DND-41 (cell line): ENCODE results near the gene MOV10L1.

Source experiments
- CTCF ChIP-seq: IDR thresholded peaks from 2 replicates; pipeline ENCODE4 v1.5.1; 2012; ENCODE audit warnings: borderline replicate concordance, low read length, moderate library complexity, mild to moderate bottlenecking; ENCODE audit not compliant: poor library complexity, severe bottlenecking; ENCODE audit errors: extremely low read depth
- EZH2 ChIP-seq: IDR thresholded peaks from 3 replicates; pipeline ENCODE4 v1.6.1; 2012; ENCODE audit warnings: borderline replicate concordance, low read depth, mild to moderate bottlenecking, moderate library complexity, low read length, inconsistent platforms; ENCODE audit not compliant: severe bottlenecking

DNA sequence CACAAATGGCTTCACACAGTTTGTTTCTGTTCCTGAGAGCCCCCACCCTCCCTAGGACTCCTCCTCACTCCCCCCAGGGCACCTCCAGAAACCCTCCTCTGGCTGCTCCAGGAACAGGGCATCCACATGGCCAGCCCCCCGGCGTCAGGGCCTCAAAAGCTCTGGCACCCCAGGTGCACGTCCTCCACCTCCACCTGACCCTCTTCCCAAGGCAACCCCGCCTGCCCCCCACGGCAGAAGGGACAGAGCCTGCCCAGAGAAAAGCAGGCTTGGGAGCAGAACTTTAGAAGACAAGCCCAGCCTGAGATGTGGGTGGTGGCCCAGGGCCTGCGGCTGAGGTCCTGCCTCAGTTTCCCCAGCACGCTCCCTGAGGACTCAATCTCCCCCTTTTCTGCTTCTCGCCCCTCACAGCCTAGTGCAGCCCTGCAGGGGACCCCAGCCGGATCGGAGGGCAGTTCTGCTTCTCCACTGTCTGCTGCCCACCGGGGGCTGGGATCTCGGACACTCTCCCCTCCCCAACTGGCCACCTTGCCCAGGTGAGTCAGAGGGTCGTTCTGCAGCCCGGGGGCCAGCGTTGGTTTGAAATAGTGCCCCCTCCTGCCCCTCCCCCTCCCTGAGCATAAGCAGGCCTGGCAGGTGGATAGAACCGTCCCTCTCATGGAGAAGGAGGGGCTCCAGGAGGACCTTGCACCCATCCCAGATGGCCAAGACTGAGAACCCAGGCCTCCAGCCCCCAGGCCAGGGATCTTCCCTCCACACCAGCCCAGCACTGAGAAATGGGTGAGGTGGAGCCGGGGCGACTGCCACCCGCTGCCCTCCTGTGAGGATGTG, 93.5 kb downstream of the MOV10L1 start:
- TF ChIP-seq CTCF (no peak), EZH2 (no peak)
